ENCODE measurements around the gene GOLIM4.

GOLIM4 gene

DNA sequence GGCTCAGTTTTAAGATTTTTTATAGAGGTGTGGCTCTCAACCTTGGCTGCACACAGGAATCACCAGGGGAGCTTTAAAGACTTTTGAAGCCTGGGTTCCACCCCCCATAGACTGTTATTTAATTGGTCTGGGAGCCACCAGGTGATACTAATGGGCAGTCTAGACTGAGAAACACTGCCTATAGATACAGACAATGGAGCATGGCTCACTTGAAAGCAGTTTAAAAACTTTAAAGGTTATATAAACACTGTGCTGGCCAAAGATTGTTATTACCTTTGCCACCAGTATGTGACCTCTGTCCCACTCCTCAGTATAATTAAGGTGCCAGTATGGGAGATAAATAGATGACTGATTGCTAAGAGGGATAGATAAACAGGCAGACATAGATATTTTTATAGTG, 3.8 kb downstream of the GOLIM4 start:
- TF ChIP-seq, protein P1, sequence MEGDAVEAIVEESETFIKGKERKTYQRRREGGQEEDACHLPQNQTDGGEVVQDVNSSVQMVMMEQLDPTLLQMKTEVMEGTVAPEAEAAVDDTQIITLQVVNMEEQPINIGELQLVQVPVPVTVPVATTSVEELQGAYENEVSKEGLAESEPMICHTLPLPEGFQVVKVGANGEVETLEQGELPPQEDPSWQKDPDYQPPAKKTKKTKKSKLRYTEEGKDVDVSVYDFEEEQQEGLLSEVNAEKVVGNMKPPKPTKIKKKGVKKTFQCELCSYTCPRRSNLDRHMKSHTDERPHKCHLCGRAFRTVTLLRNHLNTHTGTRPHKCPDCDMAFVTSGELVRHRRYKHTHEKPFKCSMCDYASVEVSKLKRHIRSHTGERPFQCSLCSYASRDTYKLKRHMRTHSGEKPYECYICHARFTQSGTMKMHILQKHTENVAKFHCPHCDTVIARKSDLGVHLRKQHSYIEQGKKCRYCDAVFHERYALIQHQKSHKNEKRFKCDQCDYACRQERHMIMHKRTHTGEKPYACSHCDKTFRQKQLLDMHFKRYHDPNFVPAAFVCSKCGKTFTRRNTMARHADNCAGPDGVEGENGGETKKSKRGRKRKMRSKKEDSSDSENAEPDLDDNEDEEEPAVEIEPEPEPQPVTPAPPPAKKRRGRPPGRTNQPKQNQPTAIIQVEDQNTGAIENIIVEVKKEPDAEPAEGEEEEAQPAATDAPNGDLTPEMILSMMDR (IDR thresholded peaks at IDR 0.05; ENCODE audit: control insufficient read depth, insufficient read depth, low read depth, low read length, missing control alignments), result no peak
- no peak overlapping the region for H3K4me3 ChIP-seq (ENCODE audit: control insufficient read depth, low read depth, low read length)
- DNase-seq (ENCODE audit: low read depth), result no peak

DNA sequence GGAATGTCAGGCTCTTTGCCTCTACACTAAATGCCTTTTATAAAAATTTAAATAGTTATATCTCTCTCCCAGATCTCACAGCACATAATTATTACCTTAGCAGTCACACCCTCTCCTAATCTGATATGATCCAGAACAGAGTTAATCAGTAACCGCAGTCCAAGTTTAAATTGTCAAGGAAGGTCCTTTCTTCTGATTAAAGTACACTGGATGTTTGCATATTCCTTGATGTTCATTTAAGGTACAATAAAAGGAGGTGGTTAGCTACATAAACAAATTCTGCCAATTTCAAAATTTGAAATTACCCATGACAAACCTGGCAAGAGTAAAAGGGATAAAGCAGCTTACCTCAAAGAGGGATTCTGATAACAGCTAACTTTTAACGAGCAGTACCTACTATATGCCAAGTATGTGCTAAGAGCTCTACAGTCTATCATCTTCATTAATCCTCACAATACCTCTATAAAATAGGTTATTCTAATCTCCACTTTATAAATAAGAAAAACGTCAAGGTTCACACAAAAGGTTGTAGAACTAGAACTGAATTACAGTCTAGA, 4.3 kb downstream of the GOLIM4 start:
- no peak for DNase-seq (ENCODE audit: low read depth)
- no peak overlapping the region for H3K4me3 ChIP-seq (ENCODE audit: control insufficient read depth, low read depth, low read length)
- TF ChIP-seq, protein P1 (IDR thresholded peaks at IDR 0.05; ENCODE audit: control insufficient read depth, insufficient read depth, low read depth, low read length, missing control alignments), result no peak

DNA sequence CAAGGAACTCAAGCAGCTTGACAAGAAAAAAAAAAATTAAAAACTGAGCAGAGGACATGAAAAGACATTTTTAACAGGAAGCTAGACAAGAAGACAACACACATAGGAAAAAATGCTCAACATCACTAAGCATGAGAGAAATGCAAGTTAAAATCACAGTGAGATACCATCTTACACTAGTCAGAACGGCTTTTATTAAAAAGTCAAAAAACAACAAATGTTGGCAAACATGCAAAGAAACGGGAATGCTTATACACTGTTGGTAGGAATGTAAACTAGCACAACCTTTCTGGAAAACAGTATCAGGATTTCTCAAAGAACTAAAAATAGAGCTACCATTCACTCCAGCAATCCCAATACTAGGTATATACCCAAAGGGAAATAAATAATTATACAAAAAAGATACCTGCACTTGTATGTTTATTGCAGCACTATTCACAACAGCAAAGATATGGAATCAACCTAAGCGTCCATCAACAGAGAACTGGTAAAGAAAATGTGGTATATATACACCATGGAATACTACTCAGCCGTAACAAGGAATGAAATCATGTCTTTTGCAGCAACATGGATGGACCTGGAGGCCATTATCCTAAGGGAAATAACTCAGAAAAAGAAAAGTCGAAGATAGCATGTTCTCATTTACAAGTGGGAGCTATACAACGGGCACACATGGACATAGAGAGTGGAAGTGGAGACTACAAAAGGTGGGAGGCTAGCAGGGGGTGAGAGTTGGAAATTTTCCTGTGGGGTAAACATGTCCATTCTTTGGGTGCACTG, 5.2 kb downstream of the GOLIM4 start:
- TF ChIP-seq, protein P1 (IDR thresholded peaks at IDR 0.05; ENCODE audit: control insufficient read depth, insufficient read depth, low read depth, low read length, missing control alignments), result no peak

DNA sequence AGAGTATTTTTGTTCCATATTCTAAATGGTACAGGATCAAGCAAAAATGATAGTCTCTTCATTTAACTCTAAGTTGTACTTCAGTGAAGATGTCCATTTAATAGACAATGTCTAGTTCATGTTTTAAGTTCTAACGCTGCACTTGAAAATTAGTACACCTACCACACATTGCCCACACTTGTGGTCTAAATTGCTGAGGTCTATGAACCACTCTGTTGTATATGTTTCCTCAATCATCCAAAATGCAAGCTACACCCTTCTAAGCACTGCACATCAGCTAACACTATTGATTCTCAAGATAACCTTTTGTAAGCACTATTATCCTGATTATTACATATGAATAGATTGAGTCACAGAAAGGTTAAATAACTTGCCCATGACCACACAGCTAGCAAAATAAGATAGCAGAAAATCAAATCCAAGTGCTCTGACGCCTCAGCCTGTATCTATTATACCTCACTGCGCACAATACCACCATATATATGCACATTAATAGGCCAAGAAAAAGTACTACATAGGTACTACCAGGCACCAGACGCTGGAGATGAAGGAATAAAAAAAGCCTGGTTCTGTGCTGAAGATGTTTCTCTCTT, 6.4 kb downstream of the GOLIM4 start:
- TF ChIP-seq, protein P1 (IDR thresholded peaks at IDR 0.05; ENCODE audit: control insufficient read depth, insufficient read depth, low read depth, low read length, missing control alignments), result no peak
- no peak overlapping the region for H3K4me3 ChIP-seq (ENCODE audit: control insufficient read depth, low read depth, low read length)
- DNase-seq (ENCODE audit: low read depth), result no peak

More for the DNA sequence above, 5.2 kb downstream of the GOLIM4 start:
- no peak overlapping the region for H3K4me3 ChIP-seq (ENCODE audit: control insufficient read depth, low read depth, low read length)
- DNase-seq (ENCODE audit: low read depth), result no peak

DNA sequence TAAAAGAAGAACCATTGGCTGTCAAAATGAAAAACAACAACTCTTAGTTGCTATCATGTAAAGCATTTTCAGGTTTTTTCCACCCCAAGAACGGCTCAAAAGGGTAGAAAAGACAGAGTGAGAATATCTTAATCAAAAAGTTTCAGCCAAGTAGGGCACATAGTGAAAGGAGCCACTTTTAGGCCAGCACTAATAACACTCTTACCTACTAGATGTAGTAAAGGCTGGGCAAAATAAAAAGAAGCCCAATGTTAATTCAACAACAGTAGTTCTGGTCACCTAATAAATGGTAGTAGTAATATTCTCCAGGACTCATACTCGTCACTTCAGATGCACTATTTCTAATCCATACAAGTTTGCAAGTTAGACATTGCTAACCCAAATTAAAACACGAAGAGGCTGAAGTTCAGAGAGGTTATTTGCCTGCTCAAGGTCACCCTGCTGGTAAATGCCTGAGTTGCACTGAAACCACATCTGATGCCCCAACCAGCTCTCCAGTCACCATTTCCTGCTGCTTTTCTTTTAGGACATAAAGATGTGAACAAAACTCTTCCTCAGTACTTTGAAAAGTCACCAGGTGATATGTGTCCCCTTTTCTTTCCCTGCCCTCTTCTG, 7.5 kb downstream of the GOLIM4 start:
- DNase-seq (ENCODE audit: low read depth), result no peak
- H3K4me3 ChIP-seq (ENCODE audit: control insufficient read depth, low read depth, low read length), result no peak overlapping the region
- TF ChIP-seq, protein P1 (IDR thresholded peaks at IDR 0.05; ENCODE audit: control insufficient read depth, insufficient read depth, low read depth, low read length, missing control alignments), result peak; percentile 16

DNA sequence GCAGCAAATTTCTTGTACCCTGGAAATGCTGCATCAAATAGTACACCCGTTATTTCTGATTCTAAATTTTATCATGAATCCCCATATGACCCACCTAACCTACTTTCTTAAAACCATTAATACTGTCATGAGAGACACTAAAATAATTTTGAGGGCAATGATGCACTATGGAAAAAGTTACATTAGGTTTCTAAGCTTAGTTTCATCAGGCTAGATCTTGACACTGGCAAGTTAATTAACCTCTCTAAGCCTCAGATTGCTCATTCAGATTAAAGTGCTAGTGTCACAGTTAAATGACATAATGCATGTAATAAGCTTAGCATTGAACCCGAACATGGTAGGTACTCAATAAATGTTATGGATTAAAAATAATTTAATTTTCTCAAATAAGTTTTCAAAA, 8.2 kb downstream of the GOLIM4 start:
- TF ChIP-seq, protein P1 (IDR thresholded peaks at IDR 0.05; ENCODE audit: control insufficient read depth, insufficient read depth, low read depth, low read length, missing control alignments), result no peak
- no peak overlapping the region for H3K4me3 ChIP-seq (ENCODE audit: control insufficient read depth, low read depth, low read length)
- no peak for DNase-seq (ENCODE audit: low read depth)
